ENCODE results near the gene HDGF.

HDGF gene

DNA sequence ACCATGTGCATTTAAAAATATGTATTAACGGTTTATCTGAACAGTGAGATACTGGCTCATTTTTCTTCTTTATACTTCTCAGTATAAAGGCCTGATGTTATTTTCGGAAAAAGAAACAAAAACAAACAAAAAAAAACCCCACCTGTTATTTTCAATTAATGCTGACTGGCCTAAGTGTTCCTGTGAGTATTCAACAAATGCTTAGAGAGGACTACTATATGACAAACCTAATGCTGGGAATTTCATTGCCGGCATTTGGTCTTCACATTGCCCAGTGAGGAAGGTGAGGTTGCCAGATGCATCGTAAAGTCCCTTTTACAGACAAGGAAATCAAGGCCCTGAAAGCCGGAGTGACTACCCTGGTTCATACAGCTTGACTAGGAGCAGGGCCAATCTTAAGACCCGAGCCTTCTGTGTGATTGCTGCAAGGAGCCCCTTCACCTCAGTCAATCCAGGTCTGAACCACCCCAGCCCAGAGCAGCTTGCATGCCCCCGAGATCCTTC lies 11.2 kb downstream of the HDGF start:
- no peak for DNase-seq (ENCODE audit: low read depth, low spot score)
- H3K4me1 ChIP-seq (ENCODE audit: control insufficient read depth, insufficient read depth, low read length): no peaks in the 10 kb centered on the region; the same call in 1 of the 2 replicates
- WGBS (ENCODE audit: insufficient coverage, insufficient read length): no CpG with 5 or more reads among the region's 7 CpGs
- H3K36me3 ChIP-seq (ENCODE audit: control insufficient read depth, insufficient read depth, low read length): peaks cover 17% of the 10 kb centered on the region; the same call in 1 of the 2 replicates
- H3K27me3 ChIP-seq (ENCODE audit: control insufficient read depth, insufficient read depth, low read length): no peaks in the 10 kb centered on the region
- peak overlapping the region; percentile 50; the same call in 1 of the 2 replicates for H3K4me3 ChIP-seq (ENCODE audit: low read length)
- no peaks in the 10 kb centered on the region for H3K9me3 ChIP-seq (ENCODE audit: control insufficient read depth, insufficient read depth, low read length)
- H3K27ac ChIP-seq (ENCODE audit: low read length): no peak overlapping the region

GRCh38 chr1:156738916-156739315 lies 12.6 kb downstream of the HDGF start:
- no CpG with 5 or more reads among the region's 2 CpGs for WGBS (ENCODE audit: insufficient coverage, insufficient read length)
- Histone ChIP-seq H3K27me3 (ENCODE audit: control insufficient read depth, insufficient read depth, low read length) (no peaks in the 10 kb centered on the region), H3K27ac (ENCODE audit: low read length) (no peak overlapping the region), H3K9me3 (ENCODE audit: control insufficient read depth, insufficient read depth, low read length) (no peaks in the 10 kb centered on the region), H3K36me3 (ENCODE audit: control insufficient read depth, insufficient read depth, low read length) (peaks cover 13% of the 10 kb centered on the region), H3K4me1 (ENCODE audit: control insufficient read depth, insufficient read depth, low read length) (no peaks in the 10 kb centered on the region; the same call in 1 of the 2 replicates), H3K4me3 (ENCODE audit: low read length) (no peak overlapping the region)
- DNase-seq (ENCODE audit: low read depth, low spot score): no peak

DNA sequence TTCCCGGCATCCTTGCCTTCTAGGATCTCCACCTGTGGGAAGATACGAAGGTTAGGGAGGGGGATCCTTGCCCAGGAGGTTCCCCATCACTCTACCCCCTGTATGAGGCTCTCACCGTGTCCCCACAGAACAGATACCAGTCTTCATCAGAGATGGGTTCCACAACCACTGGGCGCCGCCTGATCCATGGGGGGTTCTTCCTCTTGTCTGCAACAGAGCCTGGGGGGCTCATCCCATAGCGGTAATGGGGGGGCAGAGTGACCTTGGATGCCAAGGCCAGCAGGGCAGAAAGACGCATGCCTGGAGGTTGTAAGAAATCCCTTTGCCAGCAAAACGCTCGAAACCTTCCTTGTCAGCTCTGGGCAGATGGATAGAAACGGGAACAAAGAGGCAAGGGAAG lies 13.1 kb downstream of the HDGF start:
- Histone ChIP-seq H3K4me1 (ENCODE audit: control insufficient read depth, insufficient read depth, low read length) (no peaks in the 10 kb centered on the region; the same call in 1 of the 2 replicates), H3K27me3 (ENCODE audit: control insufficient read depth, insufficient read depth, low read length) (no peaks in the 10 kb centered on the region), H3K36me3 (ENCODE audit: control insufficient read depth, insufficient read depth, low read length) (peaks cover 12% of the 10 kb centered on the region), H3K27ac (ENCODE audit: low read length) (no peak overlapping the region), H3K4me3 (ENCODE audit: low read length) (no peak overlapping the region), H3K9me3 (ENCODE audit: control insufficient read depth, insufficient read depth, low read length) (no peaks in the 10 kb centered on the region)
- WGBS (ENCODE audit: insufficient coverage, insufficient read length): no CpG with 5 or more reads among the region's 10 CpGs
- no peak for DNase-seq (ENCODE audit: low read depth, low spot score)

GRCh38 chr1:156733989-156734584 lies 17.4 kb downstream of the HDGF start:
- Histone ChIP-seq H3K9me3 (ENCODE audit: control insufficient read depth, insufficient read depth, low read length) (no peaks in the 10 kb centered on the region), H3K27ac (ENCODE audit: low read length) (no peak overlapping the region), H3K36me3 (ENCODE audit: control insufficient read depth, insufficient read depth, low read length) (peaks cover 8% of the 10 kb centered on the region), H3K4me3 (ENCODE audit: low read length) (no peak overlapping the region), H3K4me1 (ENCODE audit: control insufficient read depth, insufficient read depth, low read length) (no peaks in the 10 kb centered on the region), H3K27me3 (ENCODE audit: control insufficient read depth, insufficient read depth, low read length) (no peaks in the 10 kb centered on the region)
- whole genome bisulfite sequencing (ENCODE audit: insufficient coverage, insufficient read length): no CpG with 5 or more reads among the region's 20 CpGs
- no peak for DNase-seq (ENCODE audit: low read depth, low spot score)

GRCh38 chr1:156728599-156729462 lies 22.6 kb downstream of the HDGF start, which contains the start of gene ISG20L2:
Gene ISG20L2 (minus strand): TSS chr1:156728766. CDS start chr1:156727652, 1,114 bp downstream.
- no peak for DNase-seq (ENCODE audit: low read depth, low spot score)
- no CpG with 5 or more reads among the region's 57 CpGs for WGBS (ENCODE audit: insufficient coverage, insufficient read length)
- Histone ChIP-seq H3K4me3 (ENCODE audit: low read length) (peak within 1 kb of the TSS; percentile 97), H3K9me3 (ENCODE audit: control insufficient read depth, insufficient read depth, low read length) (no peaks in the 10 kb centered on the region), H3K27ac (ENCODE audit: low read length) (no peak within 1 kb of the TSS), H3K4me1 (ENCODE audit: control insufficient read depth, insufficient read depth, low read length) (peaks cover 5% of the 10 kb centered on the region; the same call in 1 of the 2 replicates), H3K36me3 (ENCODE audit: control insufficient read depth, insufficient read depth, low read length) (peaks cover 6% of the 10 kb centered on the region), H3K27me3 (ENCODE audit: control insufficient read depth, insufficient read depth, low read length) (no peaks in the 10 kb centered on the region)

DNA sequence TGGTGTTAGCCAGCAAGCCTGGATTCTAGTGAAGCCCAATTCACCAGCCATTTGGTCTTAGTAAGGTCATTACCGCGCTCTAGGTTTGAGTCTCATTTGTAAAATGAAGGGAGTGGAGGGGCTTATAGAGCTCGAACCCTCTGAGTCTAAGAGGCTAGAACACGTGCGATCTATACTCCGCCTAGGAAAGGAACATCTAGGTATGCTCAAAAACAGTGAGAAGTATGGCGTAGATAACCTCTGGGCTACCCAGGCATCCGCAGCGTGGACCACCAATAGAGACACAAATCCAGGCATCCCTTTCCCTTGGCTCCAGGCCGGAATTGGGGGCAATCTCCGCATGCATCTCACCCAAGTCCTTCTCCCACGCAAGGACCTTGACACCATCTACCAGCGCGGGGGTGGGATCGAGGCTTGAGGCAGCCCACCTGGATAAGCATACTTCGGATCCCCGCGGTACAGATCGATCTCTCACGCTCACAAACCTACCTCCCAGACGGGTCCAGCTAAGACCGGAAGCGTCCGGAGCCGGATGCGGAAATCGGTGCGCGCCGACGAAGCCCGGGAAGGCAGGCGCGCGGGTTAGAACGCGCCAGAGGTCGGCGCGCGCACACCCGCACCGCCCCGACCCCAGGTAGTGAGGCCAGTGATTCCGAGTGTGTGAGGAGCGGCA lies 23.4 kb downstream of the HDGF start, which contains the start of gene METTL25B:
Gene METTL25B (plus strand): TSS at position 544 of the 673 bp plus-strand sequence. CDS start 636 bp downstream, outside the sequence.
- Histone ChIP-seq H3K4me1 (ENCODE audit: control insufficient read depth, insufficient read depth, low read length) (peaks cover 5% of the 10 kb centered on the region; the same call in 1 of the 2 replicates), H3K27ac (ENCODE audit: low read length) (no peak within 1 kb of the TSS), H3K27me3 (ENCODE audit: control insufficient read depth, insufficient read depth, low read length) (no peaks in the 10 kb centered on the region), H3K9me3 (ENCODE audit: control insufficient read depth, insufficient read depth, low read length) (no peaks in the 10 kb centered on the region), H3K36me3 (ENCODE audit: control insufficient read depth, insufficient read depth, low read length) (peaks cover 10% of the 10 kb centered on the region; the same call in 1 of the 2 replicates), H3K4me3 (ENCODE audit: low read length) (peak within 1 kb of the TSS; percentile 97)
- WGBS (ENCODE audit: insufficient coverage, insufficient read length): no CpG with 5 or more reads among the region's 46 CpGs
- DNase-seq (ENCODE audit: low read depth, low spot score): no peak

DNA sequence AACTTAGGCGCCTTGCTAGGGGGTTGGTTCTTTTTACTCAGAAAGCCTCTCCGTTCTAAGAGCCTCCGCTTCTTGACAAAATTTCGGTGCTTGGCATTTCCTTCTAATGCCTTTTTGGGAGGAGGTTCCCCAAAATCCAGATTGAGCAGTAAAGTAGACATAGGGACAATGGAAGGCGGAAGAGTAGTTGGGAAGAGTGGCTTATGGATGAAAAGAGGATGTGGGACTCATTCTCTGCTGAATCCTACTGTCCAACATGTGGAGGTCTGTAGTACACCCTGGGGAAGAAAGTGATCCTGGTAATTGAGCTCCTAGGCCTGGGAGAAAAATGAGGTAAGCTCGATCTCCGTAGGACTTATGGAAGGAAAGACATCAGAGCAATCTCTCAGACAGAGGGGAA lies 24.0 kb downstream of the HDGF start:
- H3K4me3 ChIP-seq (ENCODE audit: low read length): peak overlapping the region; percentile 97; the same call in 1 of the 2 replicates
- H3K36me3 ChIP-seq (ENCODE audit: control insufficient read depth, insufficient read depth, low read length): peaks cover 14% of the 10 kb centered on the region; the same call in 1 of the 2 replicates
- WGBS (ENCODE audit: insufficient coverage, insufficient read length): no CpG with 5 or more reads among the region's 7 CpGs
- no peak for DNase-seq (ENCODE audit: low read depth, low spot score)
- H3K9me3 ChIP-seq (ENCODE audit: control insufficient read depth, insufficient read depth, low read length): no peaks in the 10 kb centered on the region
- H3K27ac ChIP-seq (ENCODE audit: low read length): no peak overlapping the region
- H3K4me1 ChIP-seq (ENCODE audit: control insufficient read depth, insufficient read depth, low read length): peaks cover 5% of the 10 kb centered on the region; the same call in 1 of the 2 replicates
- H3K27me3 ChIP-seq (ENCODE audit: control insufficient read depth, insufficient read depth, low read length): no peaks in the 10 kb centered on the region

DNA sequence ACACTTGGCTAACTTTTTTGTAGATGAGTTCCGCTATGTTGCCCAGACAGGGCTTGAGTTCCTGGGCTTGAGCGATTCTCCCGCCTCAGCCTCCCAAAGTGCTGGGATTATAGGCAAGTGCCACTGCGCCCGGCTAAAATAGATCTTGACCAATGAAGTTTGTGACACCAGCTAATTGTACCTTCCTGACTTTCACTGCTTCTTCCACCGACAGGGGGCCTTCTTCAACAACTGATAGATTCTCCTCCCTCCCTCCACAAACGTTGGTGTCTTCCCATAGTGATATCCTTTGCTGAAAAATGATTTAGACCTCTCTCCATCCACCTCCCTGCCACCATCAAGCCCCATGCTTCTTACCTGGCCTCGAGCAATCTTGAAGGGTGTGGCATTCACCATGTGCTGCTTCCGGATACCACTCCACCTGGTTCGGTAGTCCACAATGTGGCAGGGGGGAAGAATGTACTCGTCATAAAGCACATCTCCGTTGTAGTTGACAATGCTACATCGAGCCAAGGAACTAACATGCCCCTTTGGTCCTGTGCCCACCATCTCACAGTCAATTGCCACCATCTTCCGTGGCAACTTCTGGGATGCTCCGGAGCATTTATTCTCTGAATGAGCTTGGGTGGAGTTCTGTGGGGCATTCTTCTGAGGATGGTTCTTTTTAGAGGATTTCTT lies 24.8 kb downstream of the HDGF start:
- H3K4me1 ChIP-seq (ENCODE audit: control insufficient read depth, insufficient read depth, low read length): peaks cover 5% of the 10 kb centered on the region; the same call in 1 of the 2 replicates
- H3K27ac ChIP-seq (ENCODE audit: low read length): no peak overlapping the region
- H3K4me3 ChIP-seq (ENCODE audit: low read length): no peak overlapping the region
- no CpG with 5 or more reads among the region's 15 CpGs for WGBS (ENCODE audit: insufficient coverage, insufficient read length)
- DNase-seq (ENCODE audit: low read depth, low spot score): no peak
- no peaks in the 10 kb centered on the region for H3K27me3 ChIP-seq (ENCODE audit: control insufficient read depth, insufficient read depth, low read length)
- H3K36me3 ChIP-seq (ENCODE audit: control insufficient read depth, insufficient read depth, low read length): peaks cover 14% of the 10 kb centered on the region; the same call in 1 of the 2 replicates
- H3K9me3 ChIP-seq (ENCODE audit: control insufficient read depth, insufficient read depth, low read length): no peaks in the 10 kb centered on the region

- Histone ChIP-seq H3K27ac (ENCODE audit: low read length) (no peak overlapping the region), H3K4me3 (ENCODE audit: low read length) (no peak overlapping the region), H3K27me3 (ENCODE audit: control insufficient read depth, insufficient read depth, low read length) (no peaks in the 10 kb centered on the region), H3K36me3 (ENCODE audit: control insufficient read depth, insufficient read depth, low read length) (peaks cover 16% of the 10 kb centered on the region; the same call in 1 of the 2 replicates), H3K9me3 (ENCODE audit: control insufficient read depth, insufficient read depth, low read length) (no peaks in the 10 kb centered on the region), H3K4me1 (ENCODE audit: control insufficient read depth, insufficient read depth, low read length) (peaks cover 5% of the 10 kb centered on the region; the same call in 1 of the 2 replicates)
- WGBS (ENCODE audit: insufficient coverage, insufficient read length): no CpG with 5 or more reads among the region's 18 CpGs
- no peak for DNase-seq (ENCODE audit: low read depth, low spot score)
Measured at GRCh38 chr1:156725683-156726280, 25.7 kb downstream of the HDGF start.
